SU-DHL-6 (cell line): ENCODE measurements around the gene CD38.

Source experiments
- H2AFZ ChIP-seq: fragments of 200-600 bp; sonication (generic); 2 replicates; pipeline ENCODE4 v1.6.1; 2014; ENCODE audit warnings: low read depth, mild to moderate bottlenecking, moderate library complexity, mixed read lengths, antibody characterized with exemption, low read length; ENCODE audit not compliant: severe bottlenecking
- H3F3A ChIP-seq: fragments of 200-600 bp; shearing (Covaris generic); 2 replicates; pipeline ENCODE4 v1.6.0; 2016; ENCODE audit warnings: antibody characterized with exemption, mild to moderate bottlenecking; ENCODE audit not compliant: insufficient read depth
- H3K27ac ChIP-seq: fragments of 200-600 bp; sonication (generic); 2 replicates; pipeline ENCODE4 v1.5.1; 2016; ENCODE audit warnings: low read depth, mild to moderate bottlenecking, low read length, moderate library complexity, mixed read lengths
- H3K27me3 ChIP-seq: fragments of 200-600 bp; sonication (generic), shearing (Covaris generic); 2 replicates; pipeline ENCODE4 v1.6.0; 2014; ENCODE audit warnings: mild to moderate bottlenecking, low read length
- H3K36me3 ChIP-seq: fragments of 200-600 bp; sonication (generic); 2 replicates; pipeline ENCODE4 v1.6.1; 2014; ENCODE audit warnings: mild to moderate bottlenecking, low read length, mixed read lengths
- H3K4me2 ChIP-seq: fragments of 300-600, 200-600 bp; shearing (Covaris generic), sonication (generic); 2 replicates; pipeline ENCODE4 v1.6.0; 2014; ENCODE audit warnings: low read length, low read depth, mild to moderate bottlenecking; ENCODE audit not compliant: poor library complexity, severe bottlenecking
- H3K4me3 ChIP-seq: fragments of 200-600 bp; sonication (generic); 2 replicates; pipeline ENCODE4 v1.5.1; 2014; ENCODE audit warnings: antibody characterized with exemption, low read length, mild to moderate bottlenecking, mixed read lengths; ENCODE audit not compliant: insufficient read depth, poor library complexity, severe bottlenecking
- H3K79me2 ChIP-seq: fragments of 200-600 bp; sonication (generic); 2 replicates; pipeline ENCODE4 v1.6.1; 2014; ENCODE audit warnings: mild to moderate bottlenecking, low read length, moderate library complexity; ENCODE audit not compliant: insufficient read depth
- H3K9ac ChIP-seq: fragments of 200-600 bp; sonication (generic); 2 replicates; pipeline ENCODE4 v1.7.0; 2014; ENCODE audit warnings: mild to moderate bottlenecking, low read length
- H3K9me2 ChIP-seq: fragments of 200-600 bp; sonication (generic); replicated peaks from 2 replicates; pipeline ENCODE4 v1.6.1; 2014; ENCODE audit warnings: low read length; ENCODE audit not compliant: insufficient read depth
- H3K9me3 ChIP-seq: fragments of 200-600 bp; sonication (generic); 2 replicates; pipeline ENCODE4 v1.6.1; 2014; ENCODE audit warnings: low read length, mixed read lengths; ENCODE audit not compliant: insufficient read depth
- H4K20me1 ChIP-seq: fragments of 200-600 bp; sonication (generic); 2 replicates; pipeline ENCODE4 v1.6.1; 2014; ENCODE audit warnings: low read depth, mild to moderate bottlenecking, antibody characterized with exemption, low read length, moderate library complexity, mixed read lengths
- EZH2phosphoT487 ChIP-seq: fragments of 200-600 bp; sonication (generic), shearing (Covaris generic); conservative IDR thresholded peaks from 2 replicates; pipeline ENCODE4 v1.6.1; 2018; ENCODE audit warnings: mild to moderate bottlenecking, antibody characterized with exemption, low read length, moderate library complexity, mixed read lengths
- TF ChIP-seq, protein P1 (sequence below): fragments of 200-600 bp; sonication (generic); IDR thresholded peaks from one replicate; pipeline ENCODE4 v1.5.1; 2017; ENCODE audit warnings: antibody characterized with exemption, mild to moderate bottlenecking, low read length, moderate library complexity; ENCODE audit not compliant: insufficient read depth, poor library complexity, severe bottlenecking

The CD38 gene

GRCh38 chr4:15848191-15848842 lies 70.2 kb downstream of the CD38 start:
- Histone ChIP-seq H3K9ac (no peak overlapping the region), H2AFZ (no peak overlapping the region)

DNA sequence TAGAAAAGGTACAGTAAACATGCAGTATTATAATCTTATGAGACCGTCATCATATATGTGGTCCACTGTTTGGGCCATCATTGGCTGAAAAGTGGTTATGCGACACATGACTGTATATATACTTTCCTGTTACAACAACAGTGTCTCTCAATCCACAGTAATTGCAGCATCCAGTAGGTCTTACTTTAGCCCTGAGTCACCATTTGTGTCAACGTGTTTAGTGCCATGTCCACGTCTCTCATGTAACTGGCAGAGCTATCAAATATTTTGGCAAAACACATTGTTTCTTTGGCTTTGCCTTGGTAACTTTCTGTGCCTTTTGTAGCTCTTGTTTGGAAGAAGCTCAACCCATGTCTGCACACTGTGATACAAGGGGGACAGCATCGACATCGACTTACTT lies 73.8 kb downstream of the CD38 start:
- Histone ChIP-seq H3K27ac (no peak overlapping the region), H4K20me1 (no peaks in the 10 kb centered on the region), H3K9ac (no peak overlapping the region), H3K9me2 (no peaks in the 10 kb centered on the region), H3K4me3 (no peak overlapping the region), H3K79me2 (no peaks in the 10 kb centered on the region), H3K36me3 (peaks cover 30% of the 10 kb centered on the region; the same call in 1 of the 2 replicates), H3F3A (0 out of 2 replicates have a peak, but pooled peaks cover 3% of the 10 kb centered on the region), H3K27me3 (no peaks in the 10 kb centered on the region), H3K4me2 (no peak overlapping the region), H3K9me3 (no peaks in the 10 kb centered on the region), H2AFZ (no peak overlapping the region)
- TF ChIP-seq EZH2phosphoT487, result no peak
- TF ChIP-seq, protein P1, sequence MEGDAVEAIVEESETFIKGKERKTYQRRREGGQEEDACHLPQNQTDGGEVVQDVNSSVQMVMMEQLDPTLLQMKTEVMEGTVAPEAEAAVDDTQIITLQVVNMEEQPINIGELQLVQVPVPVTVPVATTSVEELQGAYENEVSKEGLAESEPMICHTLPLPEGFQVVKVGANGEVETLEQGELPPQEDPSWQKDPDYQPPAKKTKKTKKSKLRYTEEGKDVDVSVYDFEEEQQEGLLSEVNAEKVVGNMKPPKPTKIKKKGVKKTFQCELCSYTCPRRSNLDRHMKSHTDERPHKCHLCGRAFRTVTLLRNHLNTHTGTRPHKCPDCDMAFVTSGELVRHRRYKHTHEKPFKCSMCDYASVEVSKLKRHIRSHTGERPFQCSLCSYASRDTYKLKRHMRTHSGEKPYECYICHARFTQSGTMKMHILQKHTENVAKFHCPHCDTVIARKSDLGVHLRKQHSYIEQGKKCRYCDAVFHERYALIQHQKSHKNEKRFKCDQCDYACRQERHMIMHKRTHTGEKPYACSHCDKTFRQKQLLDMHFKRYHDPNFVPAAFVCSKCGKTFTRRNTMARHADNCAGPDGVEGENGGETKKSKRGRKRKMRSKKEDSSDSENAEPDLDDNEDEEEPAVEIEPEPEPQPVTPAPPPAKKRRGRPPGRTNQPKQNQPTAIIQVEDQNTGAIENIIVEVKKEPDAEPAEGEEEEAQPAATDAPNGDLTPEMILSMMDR, result no peak

More at GRCh38 chr4:15848191-15848842, 70.2 kb downstream of the CD38 start:
- H3K9me3 ChIP-seq, result no peaks in the 10 kb centered on the region
- no peaks in the 10 kb centered on the region for H4K20me1 ChIP-seq
- no peaks in the 10 kb centered on the region for H3K9me2 ChIP-seq
- H3K27me3 ChIP-seq, result no peaks in the 10 kb centered on the region
- 0 out of 2 replicates have a peak, but pooled peaks cover 3% of the 10 kb centered on the region for H3F3A ChIP-seq
- no peak for TF ChIP-seq EZH2phosphoT487
- TF ChIP-seq, protein P1, result no peak
- no peak overlapping the region for H3K27ac ChIP-seq
- H3K4me3 ChIP-seq, result no peak overlapping the region
- no peaks in the 10 kb centered on the region for H3K79me2 ChIP-seq
- peaks cover 30% of the 10 kb centered on the region; the same call in 1 of the 2 replicates for H3K36me3 ChIP-seq
- H3K4me2 ChIP-seq, result no peak overlapping the region

- 0 out of 2 replicates have a peak, but pooled peaks cover 3% of the 10 kb centered on the region for H3F3A ChIP-seq
- H3K9me2 ChIP-seq, result no peaks in the 10 kb centered on the region
- no peak overlapping the region for H3K4me3 ChIP-seq
- no peaks in the 10 kb centered on the region for H3K79me2 ChIP-seq
- no peak for TF ChIP-seq EZH2phosphoT487
- TF ChIP-seq, protein P1, result no peak
- no peak overlapping the region for H3K27ac ChIP-seq
- H3K27me3 ChIP-seq, result no peaks in the 10 kb centered on the region
- no peaks in the 10 kb centered on the region for H4K20me1 ChIP-seq
- no peaks in the 10 kb centered on the region for H3K9me3 ChIP-seq
- no peak overlapping the region for H3K4me2 ChIP-seq
- no peak overlapping the region for H3K9ac ChIP-seq
- peaks cover 30% of the 10 kb centered on the region; the same call in 1 of the 2 replicates for H3K36me3 ChIP-seq
- no peak overlapping the region for H2AFZ ChIP-seq
Measured at GRCh38 chr4:15852524-15852923, 74.4 kb downstream of the CD38 start.
